Measurements from ENCODE around the gene PCBP3.

GRCh38 chr21:45927032-45927431, 283.5 kb downstream of the PCBP3 start:
- TF ChIP-seq POLR2AphosphoS5 (IDR thresholded peaks at IDR 0.05; ENCODE audit: low read depth): no peak
- TF ChIP-seq, protein P1, sequence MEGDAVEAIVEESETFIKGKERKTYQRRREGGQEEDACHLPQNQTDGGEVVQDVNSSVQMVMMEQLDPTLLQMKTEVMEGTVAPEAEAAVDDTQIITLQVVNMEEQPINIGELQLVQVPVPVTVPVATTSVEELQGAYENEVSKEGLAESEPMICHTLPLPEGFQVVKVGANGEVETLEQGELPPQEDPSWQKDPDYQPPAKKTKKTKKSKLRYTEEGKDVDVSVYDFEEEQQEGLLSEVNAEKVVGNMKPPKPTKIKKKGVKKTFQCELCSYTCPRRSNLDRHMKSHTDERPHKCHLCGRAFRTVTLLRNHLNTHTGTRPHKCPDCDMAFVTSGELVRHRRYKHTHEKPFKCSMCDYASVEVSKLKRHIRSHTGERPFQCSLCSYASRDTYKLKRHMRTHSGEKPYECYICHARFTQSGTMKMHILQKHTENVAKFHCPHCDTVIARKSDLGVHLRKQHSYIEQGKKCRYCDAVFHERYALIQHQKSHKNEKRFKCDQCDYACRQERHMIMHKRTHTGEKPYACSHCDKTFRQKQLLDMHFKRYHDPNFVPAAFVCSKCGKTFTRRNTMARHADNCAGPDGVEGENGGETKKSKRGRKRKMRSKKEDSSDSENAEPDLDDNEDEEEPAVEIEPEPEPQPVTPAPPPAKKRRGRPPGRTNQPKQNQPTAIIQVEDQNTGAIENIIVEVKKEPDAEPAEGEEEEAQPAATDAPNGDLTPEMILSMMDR (IDR thresholded peaks at IDR 0.05; ENCODE audit: insufficient read depth, low read length): no peak
- TF ChIP-seq, protein P2, sequence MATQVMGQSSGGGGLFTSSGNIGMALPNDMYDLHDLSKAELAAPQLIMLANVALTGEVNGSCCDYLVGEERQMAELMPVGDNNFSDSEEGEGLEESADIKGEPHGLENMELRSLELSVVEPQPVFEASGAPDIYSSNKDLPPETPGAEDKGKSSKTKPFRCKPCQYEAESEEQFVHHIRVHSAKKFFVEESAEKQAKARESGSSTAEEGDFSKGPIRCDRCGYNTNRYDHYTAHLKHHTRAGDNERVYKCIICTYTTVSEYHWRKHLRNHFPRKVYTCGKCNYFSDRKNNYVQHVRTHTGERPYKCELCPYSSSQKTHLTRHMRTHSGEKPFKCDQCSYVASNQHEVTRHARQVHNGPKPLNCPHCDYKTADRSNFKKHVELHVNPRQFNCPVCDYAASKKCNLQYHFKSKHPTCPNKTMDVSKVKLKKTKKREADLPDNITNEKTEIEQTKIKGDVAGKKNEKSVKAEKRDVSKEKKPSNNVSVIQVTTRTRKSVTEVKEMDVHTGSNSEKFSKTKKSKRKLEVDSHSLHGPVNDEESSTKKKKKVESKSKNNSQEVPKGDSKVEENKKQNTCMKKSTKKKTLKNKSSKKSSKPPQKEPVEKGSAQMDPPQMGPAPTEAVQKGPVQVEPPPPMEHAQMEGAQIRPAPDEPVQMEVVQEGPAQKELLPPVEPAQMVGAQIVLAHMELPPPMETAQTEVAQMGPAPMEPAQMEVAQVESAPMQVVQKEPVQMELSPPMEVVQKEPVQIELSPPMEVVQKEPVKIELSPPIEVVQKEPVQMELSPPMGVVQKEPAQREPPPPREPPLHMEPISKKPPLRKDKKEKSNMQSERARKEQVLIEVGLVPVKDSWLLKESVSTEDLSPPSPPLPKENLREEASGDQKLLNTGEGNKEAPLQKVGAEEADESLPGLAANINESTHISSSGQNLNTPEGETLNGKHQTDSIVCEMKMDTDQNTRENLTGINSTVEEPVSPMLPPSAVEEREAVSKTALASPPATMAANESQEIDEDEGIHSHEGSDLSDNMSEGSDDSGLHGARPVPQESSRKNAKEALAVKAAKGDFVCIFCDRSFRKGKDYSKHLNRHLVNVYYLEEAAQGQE (IDR thresholded peaks at IDR 0.05; ENCODE audit: insufficient replicate concordance, low read depth): no peak
